ENCODE data around the gene GPC6.

DNA sequence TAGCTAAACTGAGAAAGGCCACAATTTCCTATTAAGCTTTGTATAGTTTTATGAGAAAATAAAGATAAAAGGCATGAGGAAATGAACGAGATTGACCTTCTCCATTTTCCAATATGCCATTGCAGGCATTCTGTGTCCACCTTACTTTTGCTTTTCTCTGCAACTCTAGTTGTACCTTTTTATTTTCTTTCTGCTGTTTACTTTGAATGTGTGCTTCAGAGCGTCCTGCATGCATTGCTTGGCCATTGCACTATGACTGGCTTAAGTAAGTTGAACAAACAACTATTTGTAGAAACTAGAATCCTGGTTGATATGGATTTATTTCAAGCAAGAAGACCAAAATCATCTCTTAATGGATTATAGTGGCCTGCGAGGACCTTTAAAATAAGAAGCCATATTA, 510.3 kb downstream of the GPC6 start:
- TF ChIP-seq, protein P1, sequence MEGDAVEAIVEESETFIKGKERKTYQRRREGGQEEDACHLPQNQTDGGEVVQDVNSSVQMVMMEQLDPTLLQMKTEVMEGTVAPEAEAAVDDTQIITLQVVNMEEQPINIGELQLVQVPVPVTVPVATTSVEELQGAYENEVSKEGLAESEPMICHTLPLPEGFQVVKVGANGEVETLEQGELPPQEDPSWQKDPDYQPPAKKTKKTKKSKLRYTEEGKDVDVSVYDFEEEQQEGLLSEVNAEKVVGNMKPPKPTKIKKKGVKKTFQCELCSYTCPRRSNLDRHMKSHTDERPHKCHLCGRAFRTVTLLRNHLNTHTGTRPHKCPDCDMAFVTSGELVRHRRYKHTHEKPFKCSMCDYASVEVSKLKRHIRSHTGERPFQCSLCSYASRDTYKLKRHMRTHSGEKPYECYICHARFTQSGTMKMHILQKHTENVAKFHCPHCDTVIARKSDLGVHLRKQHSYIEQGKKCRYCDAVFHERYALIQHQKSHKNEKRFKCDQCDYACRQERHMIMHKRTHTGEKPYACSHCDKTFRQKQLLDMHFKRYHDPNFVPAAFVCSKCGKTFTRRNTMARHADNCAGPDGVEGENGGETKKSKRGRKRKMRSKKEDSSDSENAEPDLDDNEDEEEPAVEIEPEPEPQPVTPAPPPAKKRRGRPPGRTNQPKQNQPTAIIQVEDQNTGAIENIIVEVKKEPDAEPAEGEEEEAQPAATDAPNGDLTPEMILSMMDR (IDR thresholded peaks at IDR 0.05): no peak
- no peak for TF ChIP-seq EZH2 (IDR thresholded peaks at IDR 0.05; ENCODE audit: borderline replicate concordance, insufficient read depth, low read depth, low read length, poor library complexity, severe bottlenecking)

Data from B cell (primary cell).